RPMI8226 (cell line): ENCODE results near the gene STING1.
"Not testable (repeated sequence)": the region's sequence is repeated elsewhere in the genome, so short reads cannot be mapped to it uniquely, and the experiment has no call there.

Experiments
- DNase-seq: peaks from one replicate; pipeline ENCODE4 v3.0.0-alpha.2; 2015

STING1 gene

DNA sequence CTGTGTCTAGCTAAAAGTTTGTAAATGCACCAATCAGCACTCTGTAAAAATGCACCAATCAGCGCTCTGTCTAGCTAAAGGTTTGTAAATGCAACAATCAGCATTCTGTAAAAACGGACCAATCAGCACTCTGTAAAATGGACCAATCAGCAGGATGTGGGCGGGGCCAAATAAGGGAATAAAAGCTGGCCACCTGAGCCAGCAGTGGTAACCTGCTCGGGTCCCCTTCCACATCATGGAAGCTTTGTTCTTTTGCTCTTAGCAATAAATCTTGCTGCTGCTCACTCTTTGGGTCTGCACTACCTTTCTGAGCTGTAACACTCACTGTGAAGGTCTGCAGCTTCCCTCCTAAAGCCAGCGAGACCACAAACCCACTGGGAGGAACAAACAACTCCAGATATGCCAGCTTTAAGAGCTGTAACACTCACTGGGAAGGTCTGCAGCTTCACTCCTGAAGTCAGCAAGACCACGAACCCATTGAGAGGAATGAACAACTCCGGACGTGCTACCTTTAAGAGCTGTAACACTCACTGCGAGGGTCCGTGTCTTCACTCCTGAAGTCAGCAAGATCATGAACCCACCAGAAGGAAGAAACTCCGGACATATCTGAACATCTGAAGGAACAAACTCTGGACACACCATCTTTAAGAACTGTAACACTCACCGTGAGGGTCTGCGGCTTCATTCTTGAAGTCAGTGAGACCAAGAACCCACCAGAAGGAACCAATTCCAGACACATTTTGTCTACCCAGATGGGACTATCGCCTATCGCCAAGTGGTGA is 20.7 kb upstream of the STING1 start:
- DNase-seq: not testable (repeated sequence)

DNA sequence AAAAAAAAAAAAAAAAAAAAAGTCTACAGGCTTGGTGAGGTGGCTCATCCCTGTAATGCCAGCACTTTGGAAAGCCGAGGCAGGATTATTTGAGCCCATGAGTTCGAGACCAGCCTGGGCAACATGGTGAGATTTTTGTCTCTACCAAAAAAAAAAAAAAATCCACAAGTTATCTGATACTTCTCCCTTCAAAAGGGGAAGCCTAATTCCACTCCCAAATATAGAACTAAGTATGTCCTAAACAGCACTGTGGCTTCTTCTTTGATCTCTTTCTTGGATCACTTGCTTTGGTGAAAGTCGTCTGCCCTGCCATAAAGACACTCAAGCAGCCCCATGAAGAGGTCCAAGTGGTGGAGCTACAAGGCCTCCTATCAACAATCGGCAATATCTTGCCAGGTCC is 18.8 kb upstream of the STING1 start:
- no peak for DNase-seq

DNA sequence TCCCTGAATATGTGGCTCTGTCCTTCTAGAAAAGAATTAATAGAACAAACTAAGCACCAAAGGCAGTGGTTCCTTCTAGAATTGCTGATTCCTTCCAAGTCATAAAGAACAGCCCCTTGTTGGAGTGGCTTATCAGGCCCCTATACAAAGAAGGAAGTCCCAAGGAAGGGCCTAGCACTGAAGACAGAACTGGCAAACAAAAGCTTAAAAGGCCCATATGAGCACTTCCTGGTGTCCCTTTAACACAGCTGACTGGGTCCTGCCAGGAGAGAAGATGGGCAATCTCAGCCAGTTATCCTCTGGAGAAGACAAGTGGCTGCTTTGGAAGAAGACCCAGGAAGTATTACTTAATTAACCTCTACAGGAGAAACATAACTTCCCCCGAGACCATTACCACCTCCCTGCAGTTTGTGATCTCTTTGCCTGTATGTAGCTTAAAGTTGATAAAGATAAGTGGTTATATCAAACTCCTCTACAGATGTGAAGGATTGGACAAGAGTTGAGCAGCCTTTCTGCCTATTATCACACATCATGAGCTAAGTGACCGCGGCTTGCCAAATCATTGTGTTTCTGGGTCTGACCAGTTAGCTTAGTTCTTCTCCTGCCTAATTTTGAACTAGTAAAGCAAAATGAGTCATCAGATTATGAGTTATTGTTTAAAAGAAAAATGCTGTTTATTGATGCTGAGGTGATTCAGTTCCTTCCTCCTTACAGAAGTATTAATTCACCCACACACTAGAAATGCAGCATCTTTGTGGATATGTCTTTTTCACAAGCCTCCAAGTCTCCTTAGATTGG is 13.3 kb upstream of the STING1 start:
- DNase-seq: no peak

DNA sequence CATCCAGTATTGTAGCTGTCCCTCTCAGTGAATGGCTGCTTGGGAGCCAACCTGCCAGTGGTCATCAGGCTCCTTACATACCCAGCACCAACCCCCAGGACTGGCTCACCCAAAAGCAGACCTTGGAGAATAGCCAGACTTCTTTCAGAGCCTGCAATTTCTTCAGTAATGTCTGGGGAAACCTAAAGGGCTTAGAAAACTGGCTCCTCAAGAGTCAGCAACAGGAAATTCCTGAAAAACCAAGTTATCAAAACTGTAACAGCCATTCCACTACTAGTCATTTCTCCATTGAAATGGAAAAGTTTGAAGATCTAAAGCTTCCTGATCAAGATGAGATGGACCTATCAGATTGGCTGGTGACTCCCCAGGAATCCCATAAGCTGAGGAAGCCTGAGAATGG is 12.3 kb upstream of the STING1 start:
- no peak for DNase-seq

DNA sequence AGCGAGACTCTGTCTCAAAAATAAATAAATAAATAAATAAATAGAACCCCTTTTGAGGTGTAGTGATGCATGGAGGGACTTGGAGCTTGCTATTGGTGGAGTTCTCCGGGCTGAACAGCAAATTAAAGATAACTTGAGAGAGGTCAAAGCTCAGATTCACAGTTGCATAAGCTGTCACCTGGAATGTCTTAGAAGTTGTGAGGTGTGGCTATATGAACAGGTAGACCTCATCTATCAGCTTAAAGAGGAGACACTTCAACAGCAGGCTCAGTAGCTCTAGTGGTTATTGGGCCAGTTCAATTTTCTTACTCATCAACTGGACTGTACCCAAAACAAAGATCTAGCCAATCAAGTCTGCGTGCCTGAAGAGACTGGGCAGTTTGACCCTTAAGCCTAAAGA is 11.7 kb upstream of the STING1 start:
- no peak for DNase-seq

DNA sequence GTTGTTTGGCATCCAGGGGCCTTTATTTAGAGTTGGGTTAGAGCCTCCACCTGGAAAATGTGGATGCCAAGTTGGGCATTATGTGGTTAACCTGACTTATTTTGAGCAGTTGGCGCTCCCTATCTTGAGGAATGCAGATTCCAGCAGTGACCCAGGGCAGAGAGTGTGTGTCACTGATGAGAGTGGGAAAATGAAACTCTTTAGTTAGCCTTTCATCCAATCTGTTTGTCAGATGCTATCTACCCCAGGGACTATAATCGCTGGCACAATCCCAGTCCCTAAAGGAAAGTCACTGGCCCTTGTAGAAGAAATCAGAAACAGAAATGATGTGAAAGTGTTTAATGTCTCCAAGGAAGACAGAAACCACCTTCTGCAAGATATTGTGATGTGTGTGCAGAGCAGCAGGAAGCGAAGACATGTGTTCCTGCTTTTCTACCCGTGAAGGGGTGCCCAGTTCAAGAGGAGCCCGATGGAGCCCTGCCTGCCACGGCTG is 10.2 kb upstream of the STING1 start:
- peak; percentile 39 for DNase-seq

DNA sequence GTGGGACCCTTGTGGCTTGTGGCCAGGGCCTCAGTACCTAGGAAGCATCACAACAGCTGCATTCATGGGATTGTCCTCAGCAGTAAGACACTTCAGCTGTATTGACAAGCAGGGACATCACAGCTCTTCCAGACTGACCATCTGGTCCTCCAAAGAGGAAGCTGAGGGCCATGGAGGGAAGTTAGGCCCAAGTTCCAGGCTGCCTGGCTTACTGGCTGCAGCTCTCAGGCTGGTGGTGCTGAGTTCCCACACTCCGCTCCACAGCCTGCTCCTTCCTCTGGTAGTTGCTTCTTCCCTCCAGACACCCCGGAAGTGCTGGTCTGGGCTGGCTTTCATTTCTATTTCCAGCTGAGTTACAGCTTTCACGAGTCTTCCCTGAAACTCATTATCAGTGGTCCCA is 5.7 kb upstream of the STING1 start:
- DNase-seq: peak; percentile 15

DNA sequence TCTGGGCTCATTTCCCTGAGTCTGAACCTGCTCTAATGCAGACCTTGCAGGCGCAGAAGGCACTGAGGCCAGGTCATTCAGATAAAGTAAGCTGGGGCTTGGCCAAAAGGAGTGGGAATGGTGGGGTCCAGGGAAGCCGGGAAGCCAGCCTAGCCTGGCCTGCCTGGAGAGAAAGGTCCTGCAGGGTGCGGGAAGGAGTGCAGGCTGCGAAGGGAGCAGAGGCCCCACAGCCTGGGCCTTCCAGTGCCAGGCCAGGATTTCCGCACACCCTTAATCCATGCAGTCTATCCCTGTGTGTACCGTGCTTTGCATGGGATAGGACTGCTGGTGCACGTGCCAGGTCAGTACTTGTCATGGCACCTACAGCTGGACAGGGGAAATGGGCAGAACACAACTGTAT is 3.6 kb upstream of the STING1 start:
- no peak for DNase-seq

DNA sequence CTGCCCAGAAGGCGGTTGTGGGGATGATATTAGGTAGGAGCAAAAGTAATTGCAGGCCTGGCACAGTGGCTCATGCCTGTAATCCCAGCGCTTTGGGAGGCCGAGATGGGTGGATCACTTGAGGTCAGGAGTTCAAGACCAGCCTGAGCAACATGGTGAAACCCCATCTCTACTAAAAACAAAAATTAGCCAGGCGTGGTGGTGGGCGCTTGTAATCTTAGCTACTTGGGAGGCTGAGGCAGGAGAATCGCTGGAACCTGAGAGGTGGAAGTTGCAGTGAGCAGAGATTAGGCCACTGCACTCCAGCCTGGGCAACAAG is 291 bp upstream of the STING1 start:
- not testable (repeated sequence) for DNase-seq

DNA sequence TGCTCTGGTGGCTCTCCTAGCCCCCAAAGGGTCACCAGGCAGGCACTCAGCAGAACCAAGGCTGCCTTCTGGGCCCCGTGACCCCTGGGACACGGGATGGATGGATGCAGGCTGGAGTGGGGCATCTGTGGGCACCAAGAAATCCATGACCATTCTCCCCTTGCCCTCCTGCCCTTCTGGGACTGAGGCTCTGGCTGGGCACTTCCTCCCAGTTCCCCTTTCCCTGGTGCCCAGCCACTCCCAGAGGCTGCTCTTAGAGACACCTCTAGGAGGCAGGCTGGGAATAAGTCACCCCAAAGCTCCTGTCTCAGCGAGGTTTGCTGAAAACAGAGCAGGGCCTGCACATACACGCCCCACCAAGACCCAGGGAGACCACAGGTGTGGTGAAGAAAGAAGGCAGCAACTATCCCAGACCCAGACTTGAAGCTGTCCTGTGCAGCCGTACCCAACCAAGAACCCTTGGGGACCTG is 943 bp downstream of the STING1 start:
- peak; percentile 48 for DNase-seq

DNA sequence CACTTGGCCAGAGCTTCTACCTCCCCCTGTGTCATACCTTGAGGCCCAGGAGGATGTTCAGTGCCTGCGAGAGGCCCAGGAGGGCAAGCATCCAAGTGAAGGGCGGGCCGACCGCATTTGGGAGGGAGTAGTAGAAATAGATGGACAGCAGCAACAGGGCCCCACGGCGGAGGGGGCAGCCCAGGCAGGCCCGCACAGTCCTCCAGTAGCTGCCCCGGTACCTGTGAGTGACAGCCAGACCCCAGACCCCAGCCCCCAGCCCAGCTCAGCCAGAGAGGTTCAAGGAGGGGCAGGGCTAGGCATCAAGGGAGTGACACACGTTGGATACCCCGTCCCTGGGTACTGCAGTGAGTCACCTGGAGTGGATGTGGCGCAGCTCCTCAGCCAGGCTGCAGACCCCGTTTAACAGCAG is 1.4 kb downstream of the STING1 start:
- no peak for DNase-seq

DNA sequence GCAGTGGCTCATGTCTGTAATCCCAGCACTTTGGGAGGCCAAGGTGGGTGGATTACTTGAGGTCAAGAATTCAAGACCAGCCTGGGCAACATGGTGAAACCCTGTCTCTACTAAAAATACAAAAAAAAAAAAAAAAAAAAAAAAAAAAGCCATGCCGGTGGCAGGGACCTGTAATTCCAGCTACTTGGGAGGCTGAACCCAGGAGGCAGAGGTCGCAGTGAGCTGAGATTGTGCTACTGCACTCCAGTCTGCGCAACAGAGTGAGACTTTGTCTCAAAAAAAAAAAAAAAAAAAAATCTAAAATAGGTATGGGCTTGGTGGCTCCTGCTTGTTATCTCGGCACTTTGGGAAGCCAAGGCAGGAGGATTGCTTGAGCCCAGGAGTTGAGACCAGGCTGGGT is 2.8 kb downstream of the STING1 start:
- not testable (repeated sequence) for DNase-seq

DNA sequence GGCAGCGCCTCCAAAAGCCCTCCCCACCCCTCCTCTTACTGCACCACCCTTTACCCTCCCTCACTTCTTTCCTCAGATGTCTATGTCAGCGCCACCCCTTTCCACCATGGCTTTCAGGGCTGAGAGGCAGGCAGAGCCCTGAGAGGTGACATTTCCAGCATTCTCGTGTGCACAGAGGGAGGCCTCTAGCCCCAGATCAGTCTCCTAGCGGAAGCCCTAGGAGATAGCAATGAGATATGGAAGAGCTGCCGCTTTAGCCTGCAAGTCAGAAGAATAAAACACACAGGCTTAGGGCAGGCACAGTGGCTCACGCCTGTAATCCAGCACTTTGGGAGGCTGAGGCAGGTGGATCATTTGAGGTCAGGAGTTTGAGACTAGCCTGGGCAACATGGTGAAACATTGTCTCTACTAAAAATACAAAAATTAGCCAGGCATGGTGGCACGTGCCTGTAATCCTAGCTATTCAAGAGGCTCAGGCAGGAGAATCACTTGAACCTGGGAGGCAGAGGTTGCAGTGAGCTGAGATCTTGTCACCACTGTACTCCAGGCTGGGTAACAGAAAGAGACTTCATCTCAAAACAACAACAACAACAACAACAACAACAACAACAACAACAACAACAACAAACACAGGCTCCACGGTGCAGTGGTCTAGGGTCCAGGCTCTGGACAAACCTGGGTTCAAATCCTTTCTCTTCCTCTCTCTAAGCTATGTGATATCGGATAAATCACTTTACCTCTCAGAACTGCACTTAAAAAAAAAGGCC is 3.7 kb downstream of the STING1 start:
- not testable (repeated sequence) for DNase-seq

DNA sequence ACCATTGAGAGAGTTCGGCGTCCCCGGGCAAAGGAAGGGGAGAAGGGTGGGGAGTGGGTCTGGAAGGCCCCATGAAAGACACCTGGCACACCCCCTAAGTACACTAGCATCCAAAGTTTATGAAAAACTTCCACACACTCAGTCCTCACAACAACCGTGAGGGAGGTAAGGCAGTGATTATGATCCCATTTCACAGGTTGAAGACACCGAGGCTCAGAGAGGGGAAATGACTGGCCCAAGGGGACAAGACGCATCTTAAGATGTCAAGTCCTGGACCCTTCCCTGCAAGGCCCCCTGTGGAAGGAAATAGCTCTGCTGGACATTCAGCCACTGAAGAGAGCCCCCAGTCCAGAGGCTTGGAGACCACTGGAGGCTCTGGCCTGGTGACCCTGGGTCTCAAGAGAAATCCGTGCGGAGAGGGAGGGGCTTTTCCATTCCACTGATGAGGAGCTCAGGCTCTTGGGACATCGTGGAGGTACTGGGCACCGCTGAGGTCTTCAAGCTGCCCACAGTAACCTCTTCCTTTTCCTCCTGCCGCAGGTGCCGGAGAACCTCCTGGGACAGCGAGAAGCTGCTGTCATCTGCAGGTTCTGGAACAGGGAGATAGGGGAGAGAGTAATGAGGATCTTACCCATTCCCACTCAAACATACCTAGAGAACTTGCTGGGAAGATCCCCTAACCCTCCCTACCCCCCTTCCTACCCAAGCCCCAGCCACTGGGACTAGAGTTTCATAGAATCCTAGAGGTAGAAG is 6.5 kb downstream of the STING1 start:
- DNase-seq: no peak

DNA sequence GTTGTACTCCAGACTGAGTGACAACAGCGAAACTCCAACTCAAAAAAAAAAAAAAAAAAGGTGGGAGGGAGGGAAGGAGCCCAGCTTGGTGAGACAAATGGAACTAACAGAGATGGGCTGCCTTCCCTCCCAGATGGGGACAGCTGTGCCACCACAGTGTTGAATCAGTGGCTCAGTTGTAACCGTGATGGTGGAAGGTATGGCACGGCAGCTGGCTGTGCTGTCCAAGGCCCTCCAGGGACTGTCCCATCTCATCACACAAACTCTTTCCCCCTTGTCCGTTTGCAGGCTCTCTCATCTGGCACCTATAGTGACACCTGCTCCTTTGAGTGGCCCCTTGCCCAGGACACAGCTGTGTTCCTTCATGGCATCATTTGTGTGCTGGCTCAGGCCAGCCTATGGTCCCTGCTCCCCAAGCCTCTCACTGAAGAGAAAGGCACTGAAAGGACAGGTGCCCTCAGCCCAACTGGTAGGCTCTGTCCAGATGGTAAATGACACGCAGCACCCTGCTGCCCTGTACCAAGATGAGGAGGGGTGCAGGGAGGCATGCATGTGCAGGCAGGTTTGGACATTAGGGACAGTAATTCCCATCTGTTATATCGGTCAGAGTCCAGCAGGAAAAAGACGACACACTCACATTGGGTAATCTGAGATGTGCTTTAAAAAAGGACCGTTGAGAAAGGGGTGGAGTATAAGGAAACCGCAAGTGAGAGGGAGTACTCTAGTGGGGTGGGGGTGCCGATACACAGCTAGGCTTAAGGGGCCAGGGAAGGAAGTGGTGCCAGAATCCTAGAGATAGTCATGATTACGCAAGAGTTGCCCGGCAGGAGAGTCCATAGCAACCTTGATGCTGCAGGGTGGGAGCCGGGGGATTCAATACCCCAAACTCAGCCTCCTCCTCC is 7.4 kb downstream of the STING1 start:
- no peak for DNase-seq

DNA sequence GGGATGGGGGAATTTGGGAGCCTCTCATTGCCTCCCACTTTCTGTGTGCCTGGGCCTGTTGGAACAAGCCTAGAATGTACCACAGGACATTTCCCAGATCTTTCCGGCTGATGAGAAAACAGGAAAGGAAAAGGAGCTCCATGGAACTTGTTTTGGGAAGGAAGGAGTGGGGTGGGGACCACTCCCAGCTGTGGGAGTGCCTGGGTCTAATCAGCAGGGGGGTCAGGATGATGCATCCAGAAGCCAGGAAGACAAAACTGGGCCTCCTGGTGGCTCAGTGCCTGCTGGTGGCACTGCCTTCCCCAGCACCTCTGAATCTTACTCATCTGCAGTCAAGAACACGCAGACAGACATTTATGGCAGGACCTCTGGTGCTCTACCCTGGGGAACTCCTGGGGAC is 9.0 kb downstream of the STING1 start:
- DNase-seq: no peak

DNA sequence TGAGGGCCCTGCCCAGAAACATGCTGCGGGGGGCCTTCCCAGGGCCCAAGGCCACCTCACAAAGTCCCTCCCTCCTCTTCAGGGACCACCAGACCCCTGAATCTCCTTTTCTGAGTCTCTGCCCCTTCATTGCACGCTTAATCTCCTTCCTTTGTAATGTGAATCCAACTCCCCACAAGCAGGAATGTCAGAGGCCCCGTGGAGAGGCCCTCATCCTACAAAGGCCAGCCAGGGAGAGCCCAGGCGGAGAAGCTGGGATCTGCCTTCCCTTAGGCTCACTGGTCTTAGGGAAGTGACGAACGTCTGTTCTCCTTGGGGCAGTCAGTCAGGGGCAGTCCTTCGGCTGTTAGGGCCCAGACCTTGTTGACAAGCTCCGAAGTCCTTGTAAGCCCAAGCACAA is 9.5 kb downstream of the STING1 start:
- no peak for DNase-seq

DNA sequence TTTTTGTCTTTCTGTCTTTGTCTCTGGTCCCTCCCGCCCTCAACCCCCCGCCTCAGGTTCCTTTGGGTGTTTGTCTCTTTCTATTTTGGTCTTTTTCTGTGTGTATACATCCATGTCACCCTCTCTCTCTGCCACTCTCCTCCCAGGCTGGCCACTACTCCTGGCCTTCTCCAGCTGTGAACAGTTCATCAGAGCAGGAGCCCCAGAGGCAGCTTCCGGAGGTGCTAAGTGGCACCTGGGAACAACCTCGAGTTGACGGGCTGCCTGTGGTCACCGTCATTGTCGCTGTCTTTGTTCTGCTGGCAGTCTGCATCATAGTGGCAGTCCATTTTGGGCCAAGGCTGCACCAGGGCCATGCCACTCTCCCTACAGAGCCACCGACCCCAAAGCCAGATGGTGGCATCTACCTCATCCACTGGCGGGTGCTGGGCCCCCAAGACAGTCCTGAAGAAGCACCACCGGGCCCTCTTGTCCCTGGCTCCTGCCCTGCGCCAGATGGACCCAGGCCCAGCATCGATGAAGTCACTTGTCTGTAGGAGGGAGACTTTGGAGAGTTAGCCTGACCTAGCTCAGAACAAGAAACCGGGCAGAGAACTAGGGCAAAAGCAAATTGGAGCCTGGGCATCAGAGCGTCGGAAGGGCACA is 10.1 kb downstream of the STING1 start:
- DNase-seq: no peak

DNA sequence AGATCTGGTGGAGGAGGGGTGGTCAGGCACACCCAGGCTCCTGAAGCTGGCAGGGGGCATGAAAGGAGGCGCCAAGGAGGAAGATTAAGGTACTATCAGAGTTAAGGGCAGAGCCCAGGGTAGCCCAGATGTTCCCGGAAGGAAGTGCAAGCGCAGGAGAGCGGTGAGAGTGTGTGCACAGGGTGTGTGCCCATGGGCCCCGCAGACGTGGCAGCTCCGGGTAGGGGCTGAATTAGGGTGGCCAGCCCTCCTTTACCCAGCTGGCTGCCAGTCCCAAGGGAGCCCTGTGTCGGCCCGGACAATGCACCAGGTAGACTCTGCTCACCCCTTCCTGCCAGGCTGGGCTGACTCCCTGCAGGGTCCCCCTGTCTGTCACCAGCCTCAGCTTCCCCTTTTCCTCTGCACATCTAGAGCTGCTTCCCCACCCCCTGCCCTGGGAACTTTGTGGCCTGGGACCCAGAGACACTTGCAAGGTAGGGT is 11.7 kb downstream of the STING1 start, which contains the start of gene SMIM33:
TSS of gene SMIM33 (plus strand) at position 184 of the 480 bp plus-strand sequence. CDS start at position 302, 118 bp downstream.
- no peak for DNase-seq

DNA sequence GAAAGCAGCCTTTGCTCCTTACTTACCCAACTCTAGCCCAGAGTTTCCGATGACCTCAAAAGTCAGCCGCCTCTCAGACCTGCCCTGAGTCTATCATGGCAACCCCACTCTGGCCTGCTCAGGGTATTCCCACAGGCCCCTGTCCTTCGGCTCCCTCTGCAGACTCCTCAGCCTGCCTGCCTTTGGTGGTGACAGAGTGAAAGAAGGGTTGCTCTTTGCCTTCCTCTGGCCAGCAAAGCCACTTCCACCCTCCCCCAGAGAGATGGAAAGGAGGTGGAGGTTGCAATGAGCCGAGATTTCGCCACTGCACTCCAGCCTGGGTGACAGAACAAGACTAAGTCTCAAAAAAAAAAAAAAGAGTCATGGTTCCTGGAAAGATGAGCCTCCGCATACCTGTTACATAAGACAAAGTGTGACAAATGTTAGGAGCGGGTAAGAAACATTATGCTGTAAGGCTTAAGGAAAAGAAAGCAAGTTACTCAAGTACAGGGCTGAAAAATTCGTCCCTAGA is 14.1 kb downstream of the STING1 start:
- no peak for DNase-seq
